HS-27A (cell line): Measurements from ENCODE around the gene STK17A.

Experiments used
- DNase-seq: peaks from one replicate; pipeline ENCODE4 v3.0.0-alpha.2; 2012; ENCODE audit warnings: low read depth, missing footprints

Gene STK17A

GRCh38 chr7:43637114-43637806 lies 54.4 kb downstream of the STK17A start:
- DNase-seq, result no peak

- DNase-seq, result no peak
Measured at GRCh38 chr7:43639858-43640491, 57.1 kb downstream of the STK17A start.

- DNase-seq, result no peak
Measured at GRCh38 chr7:43640679-43641078, 57.8 kb downstream of the STK17A start.

GRCh38 chr7:43642897-43643630 lies 60.2 kb downstream of the STK17A start:
- no peak for DNase-seq

- no peak for DNase-seq
Measured at GRCh38 chr7:43643846-43644245, 60.9 kb downstream of the STK17A start.

GRCh38 chr7:43645699-43646226 lies 62.9 kb downstream of the STK17A start:
- DNase-seq, result no peak

GRCh38 chr7:43646603-43647338 lies 63.9 kb downstream of the STK17A start:
- no peak for DNase-seq

GRCh38 chr7:43647339-43647672 lies 64.4 kb downstream of the STK17A start:
- DNase-seq, result peak; percentile 23

GRCh38 chr7:43647673-43648472 lies 65.0 kb downstream of the STK17A start:
- peak; percentile 92 for DNase-seq

GRCh38 chr7:43648473-43649406 lies 65.8 kb downstream of the STK17A start:
- no peak for DNase-seq

- DNase-seq, result no peak
Measured at GRCh38 chr7:43649755-43650274, 66.9 kb downstream of the STK17A start.

- peak; percentile 29 for DNase-seq
Measured at GRCh38 chr7:43650457-43651052, 67.6 kb downstream of the STK17A start.

- no peak for DNase-seq
Measured at GRCh38 chr7:43652364-43652763, 69.5 kb downstream of the STK17A start.

GRCh38 chr7:43653466-43653865 lies 70.6 kb downstream of the STK17A start:
- DNase-seq, result no peak

GRCh38 chr7:43653891-43654504 lies 71.1 kb downstream of the STK17A start:
- no peak for DNase-seq

- no peak for DNase-seq
Measured at GRCh38 chr7:43655584-43655983, 72.7 kb downstream of the STK17A start.

GRCh38 chr7:43656997-43657396 lies 74.1 kb downstream of the STK17A start:
- no peak for DNase-seq

- peak; percentile 30 for DNase-seq
Measured at GRCh38 chr7:43658718-43659548, 76.0 kb downstream of the STK17A start.
